NCI-H2196 treated with DMSO at 0.1 percent for 48 hours (cell line): ENCODE measurements around the gene ACOT7.
A peak's percentile ranks its signal among the peaks of the same experiment; 100 is the strongest.

Source experiments
- DNase-seq: peaks from one replicate; lab custom pipeline; 2025; ENCODE audit not compliant: unreplicated experiment; lab: John Stamatoyannopoulos, UW

ACOT7 gene

DNA sequence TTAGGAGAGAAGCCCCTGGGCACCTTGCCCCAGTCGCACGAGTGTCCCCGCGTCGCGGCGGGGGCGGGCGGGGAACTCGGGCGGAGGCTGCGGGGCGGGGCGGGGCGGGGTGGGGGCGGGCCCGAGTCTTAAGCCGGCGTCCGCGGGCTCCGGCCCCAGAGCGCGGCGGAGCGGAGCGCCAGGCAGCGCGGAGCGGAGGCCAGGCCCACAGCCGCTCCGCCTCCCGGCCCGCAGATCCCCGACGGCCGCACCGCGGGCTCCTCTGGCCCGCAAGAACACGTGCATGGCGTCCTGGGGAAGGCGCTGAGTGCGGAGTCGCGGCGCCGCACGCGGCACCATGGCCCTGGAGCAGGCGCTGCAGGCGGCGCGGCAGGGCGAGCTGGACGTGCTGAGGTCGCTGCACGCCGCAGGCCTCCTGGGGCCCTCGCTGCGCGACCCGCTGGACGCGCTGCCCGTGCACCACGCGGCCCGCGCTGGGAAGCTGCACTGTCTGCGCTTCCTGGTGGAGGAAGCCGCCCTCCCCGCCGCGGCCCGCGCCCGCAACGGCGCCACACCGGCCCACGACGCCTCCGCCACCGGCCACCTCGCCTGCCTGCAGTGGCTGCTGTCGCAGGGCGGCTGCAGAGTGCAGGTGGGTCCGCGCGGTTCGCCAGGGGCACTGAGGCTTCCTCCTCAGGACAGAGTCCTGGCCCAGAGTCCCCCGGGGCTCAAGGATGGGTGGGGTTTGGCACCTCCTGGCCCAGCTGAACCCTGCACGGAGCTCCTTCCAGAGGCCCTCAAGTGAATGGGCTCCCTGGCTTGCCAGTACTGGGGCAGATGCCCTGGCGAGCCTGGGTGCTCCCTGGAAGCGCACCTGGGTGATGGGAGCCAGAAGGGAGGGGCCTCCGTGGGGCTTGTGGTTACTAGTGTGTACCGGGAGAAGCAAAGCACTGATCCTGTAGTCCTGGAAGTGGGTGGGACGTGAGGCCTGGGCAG, 31.3 kb upstream of the ACOT7 start, which contains the start of gene ESPN:
Gene ESPN (plus strand): TSS at position 158 of the 975 bp plus-strand sequence. CDS start 180 bp downstream, at position 338.
- no peak for DNase-seq

DNA sequence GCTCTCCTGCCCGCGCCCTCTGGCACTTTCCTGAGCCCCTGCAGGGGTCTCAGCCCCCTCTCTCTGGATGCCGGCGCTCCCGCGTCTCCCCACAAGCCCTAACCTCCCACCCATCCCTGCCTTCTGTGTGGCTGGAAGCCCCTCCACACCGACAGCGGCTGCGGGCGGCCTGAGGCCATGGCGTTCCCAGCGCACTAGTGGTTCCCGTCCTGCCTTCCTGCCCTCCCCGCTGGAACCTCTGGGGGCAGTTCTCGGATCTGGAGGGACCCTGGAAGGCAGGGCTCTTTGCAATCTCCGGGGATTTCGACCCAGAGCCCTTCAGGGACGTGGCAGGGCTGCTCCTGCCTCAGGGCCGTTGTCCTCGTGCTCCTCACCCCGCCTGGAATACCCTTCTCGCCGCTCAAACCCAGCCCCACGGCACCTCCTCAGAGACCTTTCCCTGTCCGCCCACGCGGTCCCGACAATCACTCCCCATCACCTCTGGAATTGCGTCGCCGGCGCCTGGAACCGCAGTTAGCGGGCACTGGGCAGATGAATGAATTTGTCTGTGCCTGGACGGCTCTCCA, 30.5 kb upstream of the ACOT7 start:
- no peak for DNase-seq

DNA sequence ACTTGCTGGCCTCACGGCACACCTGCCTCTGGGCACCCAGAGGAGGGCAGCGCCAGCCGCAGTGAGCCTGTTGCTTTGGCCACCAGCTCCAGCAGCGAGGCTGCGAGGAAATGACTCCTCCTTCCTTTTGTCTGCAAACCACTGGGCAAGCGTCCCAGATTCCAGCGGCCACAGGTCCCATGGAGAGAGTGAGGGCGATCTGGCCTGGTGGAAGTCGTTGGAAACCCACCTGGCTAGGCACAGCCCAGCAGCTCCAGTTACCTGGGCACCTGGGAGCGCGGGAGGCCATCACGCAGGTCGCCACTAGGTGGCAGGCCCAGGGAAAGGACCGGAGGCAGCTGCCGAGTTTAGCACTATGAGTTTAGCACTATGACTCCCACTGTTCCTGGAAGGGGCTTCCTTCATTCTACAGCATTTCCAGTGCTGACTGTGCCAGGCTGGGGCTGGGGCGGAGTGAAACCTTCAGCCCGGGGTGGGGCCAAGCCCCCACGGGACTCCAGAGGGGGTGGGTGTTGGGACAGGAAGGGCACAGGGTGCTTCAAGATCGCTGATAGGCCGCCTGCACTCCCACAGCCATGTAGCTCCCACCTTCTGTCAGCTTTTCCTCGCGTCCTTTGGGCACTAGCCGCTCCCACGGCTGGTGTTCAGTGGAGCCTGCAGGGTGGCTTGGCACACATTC, 29.9 kb upstream of the ACOT7 start:
- peak; percentile 96 for DNase-seq

DNA sequence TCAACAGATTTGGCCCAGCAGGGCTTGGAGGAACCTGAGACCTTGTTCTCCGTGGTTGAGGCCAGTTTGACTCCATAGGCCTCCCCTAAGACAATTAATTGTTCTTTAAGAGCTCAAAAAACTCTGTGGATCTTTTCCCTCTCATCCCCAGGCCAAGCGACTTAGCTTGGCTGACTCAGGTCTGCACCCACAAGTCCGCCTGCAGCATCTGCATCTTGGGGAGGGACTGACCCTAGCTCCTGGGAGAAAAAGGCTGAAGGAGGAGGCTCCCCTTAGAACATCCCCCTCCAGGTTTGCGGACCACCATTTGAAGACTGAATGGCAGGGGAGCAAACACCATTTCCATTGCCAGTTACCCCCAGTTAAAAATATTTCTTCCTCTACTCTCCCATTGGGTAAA, 27.7 kb upstream of the ACOT7 start:
- no peak for DNase-seq

DNA sequence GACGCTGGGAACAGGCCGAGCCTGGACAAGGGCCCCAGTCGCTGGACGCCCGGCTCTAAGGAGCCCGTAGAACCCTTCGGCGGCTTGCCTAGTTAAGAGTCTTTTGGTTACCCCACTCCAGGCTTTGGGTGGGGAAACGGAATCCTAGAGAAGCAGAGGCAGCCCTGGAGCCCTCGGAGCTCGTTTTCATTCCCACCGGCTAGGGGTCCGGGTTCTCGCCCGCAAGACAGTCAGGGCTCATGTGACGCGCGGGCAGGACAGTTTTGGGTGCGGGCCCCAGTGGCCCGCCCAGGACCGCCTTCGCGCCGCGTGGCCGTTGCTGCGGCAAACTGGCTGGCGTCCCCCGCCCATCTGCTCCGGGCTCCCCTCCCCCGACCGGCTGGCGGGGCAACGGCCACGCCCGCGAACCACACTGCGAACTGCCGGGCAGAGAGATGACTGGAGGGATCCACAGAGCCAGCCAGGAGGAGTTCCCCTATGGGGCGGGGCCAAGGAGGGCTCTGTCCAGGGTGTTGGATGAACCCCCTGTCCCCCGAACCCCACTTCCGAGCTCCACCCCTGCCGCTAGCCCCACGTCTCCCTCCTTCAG, 27.0 kb upstream of the ACOT7 start:
- no peak for DNase-seq

DNA sequence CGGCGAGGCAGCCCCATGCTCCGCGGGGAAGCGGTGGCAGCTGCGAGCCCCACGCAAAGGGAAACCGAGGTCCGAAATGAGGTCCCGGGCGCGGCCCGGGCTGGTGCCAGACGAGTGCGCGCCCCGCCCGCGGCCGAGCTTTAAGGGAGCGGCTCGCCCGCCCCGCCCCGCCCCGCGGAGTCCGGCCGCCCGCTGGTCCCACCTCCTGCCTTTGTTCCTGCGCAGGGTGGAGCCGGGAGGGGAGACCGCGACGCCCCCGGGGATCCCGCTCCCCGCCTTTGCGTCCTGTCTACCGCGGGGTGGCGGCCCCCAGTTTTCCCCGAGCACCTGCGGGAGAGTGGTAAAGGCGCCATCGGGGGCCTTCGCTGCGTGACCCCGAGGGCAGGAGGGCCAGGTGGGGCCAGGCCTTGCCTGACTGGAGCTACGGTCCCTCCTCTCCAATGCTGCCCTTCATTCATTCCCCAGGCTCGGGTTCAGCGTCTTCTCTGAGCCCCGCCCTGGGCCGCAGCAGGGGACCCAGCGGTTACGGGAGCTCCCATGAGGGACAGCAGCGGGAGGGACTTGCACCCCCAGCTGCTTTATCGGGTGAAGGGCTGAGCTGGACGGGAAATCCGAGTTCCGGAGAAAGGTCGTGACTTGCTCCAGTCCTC, 26.4 kb upstream of the ACOT7 start, which contains the start of gene HES2:
Gene HES2 (minus strand): TSS at position 116 of the 650 bp plus-strand sequence. CDS start 99 bp downstream, at position 17.
- no peak for DNase-seq

DNA sequence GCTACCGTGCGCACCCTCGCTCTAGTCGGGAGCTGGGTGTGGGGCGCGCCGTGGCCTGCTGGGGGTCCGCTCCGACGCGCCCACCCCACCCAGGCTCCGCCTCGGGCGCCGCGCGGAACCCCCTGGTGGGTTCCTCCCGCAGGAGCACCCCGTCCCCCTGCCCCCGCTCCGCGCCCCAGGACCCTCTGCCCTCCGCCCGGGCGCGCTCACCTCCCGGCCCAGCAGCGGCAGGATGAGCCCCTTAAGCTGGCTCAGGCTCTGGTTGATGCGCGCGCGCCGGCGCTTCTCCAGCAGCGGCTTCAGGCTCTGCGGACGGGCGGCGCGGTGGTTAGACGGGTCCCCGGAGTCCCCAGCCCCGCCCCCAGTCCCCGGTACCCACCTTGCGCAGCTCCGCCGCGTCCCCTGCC, 25.8 kb upstream of the ACOT7 start:
- DNase-seq, result no peak

DNA sequence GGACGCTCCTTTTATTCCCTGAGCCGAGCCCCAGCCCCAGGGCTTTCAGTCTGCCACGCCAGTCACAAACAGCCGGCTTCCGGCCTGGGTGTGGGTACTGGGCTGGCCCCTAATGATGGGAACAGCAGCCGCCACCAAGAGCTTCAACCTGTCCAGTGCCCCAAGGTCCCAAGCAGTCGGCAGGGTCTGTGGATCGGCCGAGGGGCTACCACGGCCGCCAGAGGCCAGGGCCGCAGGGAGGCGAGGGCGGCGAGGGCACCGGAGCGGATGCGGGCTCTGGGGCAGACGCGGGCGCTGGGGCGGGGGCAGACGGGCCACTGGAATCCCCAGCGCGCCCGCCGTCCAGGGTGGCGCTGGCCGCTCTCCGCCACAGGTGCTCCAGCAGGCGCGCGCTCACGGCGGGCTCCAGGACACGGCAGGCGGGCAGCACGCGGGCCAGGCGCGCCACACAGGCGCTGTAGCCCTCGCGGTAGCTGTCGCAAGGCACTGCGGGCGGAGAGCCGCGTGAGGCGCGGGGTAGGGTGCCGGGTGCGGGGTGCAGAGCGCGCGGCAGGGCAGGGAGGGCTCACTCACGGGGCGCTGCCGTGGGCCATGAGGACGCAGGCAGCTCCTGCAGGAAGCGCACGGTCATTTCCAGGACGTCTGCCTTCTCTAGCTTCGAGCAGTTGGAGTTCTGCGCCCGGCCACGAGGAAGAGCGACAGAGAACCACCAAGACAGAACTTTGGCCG, 25.3 kb upstream of the ACOT7 start:
- no peak for DNase-seq

DNA sequence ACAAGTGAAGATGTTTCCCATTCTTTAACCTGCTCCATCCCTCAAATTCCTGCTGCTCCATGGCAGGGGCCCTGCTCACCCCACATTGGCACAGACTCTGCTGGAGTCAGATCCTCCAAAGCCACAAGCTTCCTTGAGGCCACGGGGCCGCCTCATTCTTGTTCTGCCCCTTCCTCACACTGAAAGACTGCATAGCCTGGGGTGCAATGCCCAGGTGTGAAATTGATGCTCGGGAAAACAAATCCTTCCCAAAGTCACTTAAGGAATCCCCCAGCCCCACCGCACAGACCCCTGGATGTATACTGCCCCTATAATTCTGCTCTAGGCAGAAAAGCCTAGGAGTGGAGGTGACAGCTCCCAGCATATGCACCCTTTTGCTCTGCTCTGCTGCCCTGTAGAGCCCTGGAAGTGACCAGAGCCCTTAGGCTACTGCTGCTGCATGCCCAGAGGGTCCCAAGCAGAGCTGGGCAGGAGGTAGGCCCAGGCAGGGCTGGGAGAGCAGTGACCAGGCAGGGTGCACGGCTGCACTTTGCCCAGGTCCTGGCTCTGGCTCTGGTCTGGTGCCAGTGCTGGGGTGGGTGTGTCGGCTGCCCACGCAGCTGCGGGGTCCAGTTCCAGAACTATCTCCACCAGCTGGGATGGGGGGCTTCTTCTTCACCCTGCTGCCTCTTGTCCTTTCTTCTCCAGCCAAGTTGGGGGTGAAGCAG, 24.5 kb upstream of the ACOT7 start:
- no peak for DNase-seq

DNA sequence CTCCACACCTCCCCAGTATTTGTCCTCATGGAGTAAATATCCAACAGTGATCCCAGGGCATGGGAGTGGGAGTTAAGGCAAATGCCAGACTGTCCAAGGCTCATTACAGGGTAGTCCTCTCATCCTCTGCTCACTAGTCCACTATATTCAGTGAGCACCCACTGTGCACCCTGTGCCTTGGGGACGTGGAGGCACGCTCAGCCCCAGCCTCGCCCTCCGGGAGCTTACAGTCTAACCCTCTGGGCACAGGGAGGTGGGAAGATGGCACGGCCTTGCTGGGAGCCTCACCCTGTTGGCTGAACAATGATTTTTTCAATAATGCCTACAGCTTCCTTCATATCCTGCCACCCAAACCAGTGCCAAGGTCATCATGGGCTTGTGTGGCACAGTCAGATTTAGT, 23.3 kb upstream of the ACOT7 start:
- DNase-seq, result no peak

DNA sequence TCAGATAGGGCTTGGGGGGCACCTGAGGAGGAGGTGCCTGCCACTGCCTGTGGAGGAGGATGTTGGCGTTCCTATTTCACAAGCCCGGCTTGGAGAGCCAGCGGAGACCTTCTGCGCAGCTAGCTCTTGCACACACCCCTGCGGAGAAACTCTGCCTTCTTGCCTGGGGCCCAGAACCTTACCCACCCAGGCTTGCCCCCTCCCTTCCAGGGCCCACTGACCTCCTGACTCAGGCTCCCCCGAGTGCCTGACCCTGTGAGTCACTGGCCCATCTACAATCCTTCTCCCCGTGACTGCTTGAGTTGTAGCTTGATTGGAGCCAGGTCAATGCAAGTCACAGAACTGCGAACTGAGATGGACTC, 22.7 kb upstream of the ACOT7 start:
- no peak for DNase-seq

DNA sequence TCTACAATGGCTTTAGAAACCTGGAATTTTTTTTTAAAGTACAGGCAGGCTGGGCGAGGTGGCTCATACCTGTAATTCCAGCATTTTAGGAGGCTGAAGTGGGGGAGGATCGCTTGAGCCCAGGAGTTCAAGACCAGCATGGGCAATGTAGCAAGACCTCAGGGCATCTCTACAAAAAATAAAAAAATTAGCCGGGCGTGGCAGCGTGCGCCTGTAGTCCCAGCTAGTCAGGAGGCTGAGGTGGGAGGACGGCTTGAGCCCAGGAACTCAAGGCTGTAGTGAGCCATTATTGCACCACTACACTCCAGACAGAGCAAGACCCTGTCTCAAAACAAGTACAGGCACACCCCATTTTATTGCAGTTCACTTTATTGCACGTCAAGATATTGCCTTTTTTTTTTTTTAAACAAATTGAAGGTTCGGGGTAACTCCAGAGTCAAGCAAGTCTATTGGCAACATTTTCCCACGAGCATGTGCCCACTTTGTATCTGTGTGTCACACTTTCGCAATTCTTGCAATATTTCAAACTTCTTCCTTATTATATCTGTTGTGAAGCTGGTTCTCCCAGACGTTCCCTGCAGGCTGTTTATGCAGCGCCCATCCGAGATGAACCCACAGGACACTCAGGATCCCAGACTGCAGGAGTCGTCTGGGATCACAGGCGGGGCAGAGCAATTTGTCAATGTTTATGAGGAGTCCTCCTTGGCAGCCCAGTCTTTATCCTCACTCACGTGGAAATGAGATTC, 21.5 kb upstream of the ACOT7 start:
- no peak for DNase-seq

DNA sequence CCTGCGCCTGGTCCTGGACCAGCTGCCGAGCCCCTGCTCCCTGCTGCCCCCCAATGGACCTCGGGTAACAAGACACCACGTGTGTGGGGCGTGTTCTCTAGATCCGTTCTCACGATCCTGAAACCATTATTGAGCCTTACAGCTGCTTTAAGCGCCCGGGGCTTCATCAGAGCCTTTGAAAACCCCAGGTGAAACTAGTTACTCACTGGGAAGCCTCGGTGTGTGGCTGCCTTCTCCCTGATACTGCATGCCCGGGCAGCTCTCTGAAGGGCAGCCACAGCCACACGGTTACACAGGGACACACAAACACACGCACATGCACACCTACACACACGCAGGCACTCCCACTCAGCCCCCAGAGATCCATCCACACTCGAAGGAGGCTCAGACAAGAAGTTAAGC, 20.9 kb upstream of the ACOT7 start:
- no peak for DNase-seq

DNA sequence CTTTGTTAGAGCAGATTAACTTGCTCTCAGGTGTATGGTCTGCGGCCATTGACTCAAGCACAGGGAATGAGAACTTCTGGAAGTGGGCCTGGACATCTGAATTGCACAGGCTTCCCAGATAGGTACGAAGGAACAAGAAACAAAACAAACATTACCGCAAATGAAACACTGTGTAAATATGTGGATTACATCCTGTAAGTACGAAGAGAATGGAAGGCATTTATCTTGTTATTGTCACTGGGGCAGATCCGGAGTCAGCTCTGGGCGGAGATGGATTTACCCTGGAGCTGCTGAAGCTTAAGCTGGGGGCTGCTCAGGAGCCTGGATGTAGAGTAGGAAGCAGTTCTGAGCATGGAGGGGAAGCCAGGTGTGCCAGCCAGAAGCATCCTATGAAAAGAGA, 19.3 kb upstream of the ACOT7 start:
- peak; percentile 35 for DNase-seq

DNA sequence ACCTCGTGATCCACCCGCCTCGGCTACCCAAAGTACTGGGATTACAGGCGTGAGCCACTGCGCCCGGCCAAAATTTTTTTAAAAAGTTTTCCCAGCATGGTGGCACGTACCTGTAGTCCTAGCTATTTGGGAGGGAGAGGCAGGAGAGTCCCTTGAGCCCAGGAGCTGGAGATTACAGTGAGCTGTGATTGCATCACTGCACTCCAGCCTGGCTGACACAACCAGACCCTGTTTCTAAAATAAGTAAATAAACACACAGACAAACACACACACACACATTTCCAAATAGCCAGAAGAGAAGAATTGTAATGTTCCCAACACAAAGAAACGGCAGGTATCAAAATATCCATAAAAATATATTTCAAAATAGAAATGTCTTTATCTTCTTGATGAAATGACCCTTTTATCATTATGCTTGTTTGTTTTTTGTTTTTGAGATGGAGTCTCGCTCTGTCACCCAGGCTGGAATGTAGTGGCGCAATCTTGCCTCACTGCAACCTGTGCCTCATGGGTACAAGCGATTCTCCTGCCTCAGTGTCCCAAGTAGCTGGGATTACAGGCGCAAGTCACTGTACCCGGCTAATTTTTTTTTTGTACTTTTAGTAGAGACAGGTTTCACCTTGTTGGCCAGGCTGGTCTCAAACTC, 16.8 kb upstream of the ACOT7 start:
- no peak for DNase-seq

DNA sequence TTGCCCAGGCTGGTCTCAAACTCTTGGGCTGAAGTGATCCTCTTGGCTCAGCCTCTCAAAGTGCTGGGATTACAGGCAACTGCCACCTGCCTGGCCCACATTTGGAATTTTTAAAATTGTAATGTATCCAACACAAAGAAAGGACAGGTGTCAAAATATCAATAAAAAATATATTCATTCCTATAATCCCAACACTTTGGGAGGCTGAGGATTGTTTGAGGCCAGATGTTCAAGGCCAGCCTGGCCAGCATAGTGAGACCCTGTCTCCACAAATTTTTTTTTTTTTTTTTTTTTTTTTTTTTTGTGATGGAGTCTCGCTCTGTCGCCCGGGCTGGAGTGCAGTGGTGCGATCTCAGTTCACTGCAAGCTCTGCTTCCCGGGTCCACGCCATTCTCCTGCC, 16.2 kb upstream of the ACOT7 start:
- DNase-seq, result no peak

DNA sequence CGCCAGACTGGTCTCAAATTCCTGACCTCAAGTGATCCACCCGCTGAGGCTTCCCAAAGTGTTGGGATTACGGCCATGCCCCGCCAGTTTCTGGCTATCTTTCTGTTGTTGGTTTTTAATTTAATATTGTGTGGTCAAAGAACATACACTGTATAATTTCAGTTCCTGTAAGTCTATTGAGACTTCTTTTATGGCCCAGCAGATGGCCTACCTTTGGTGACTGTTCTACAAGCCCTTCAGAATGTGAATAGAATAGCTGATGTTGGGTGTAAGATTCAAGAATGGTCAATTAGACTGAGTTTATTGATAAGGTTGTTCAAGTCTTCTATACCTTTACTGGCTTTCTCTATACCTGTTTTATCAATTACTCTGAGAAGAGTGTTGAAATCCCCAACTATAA, 15.5 kb upstream of the ACOT7 start:
- no peak for DNase-seq

DNA sequence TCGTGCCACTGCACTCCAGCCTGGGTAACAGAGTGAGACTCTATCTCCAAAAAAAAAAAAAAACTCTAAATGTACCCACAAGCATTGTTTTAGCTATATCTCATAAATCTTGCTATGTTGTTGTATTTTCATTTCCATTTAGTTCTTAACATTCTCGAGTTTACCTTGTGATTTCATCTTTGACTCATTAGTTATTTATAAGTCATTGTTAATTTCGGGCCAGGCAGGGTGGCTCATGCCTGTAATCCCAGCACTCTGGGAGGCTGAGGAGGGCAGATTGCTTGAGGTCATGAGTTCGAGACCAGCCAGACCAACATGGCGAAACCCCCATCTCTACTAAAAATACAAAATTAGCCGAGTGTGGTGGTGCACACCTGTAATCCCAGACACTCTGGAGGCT, 14.5 kb upstream of the ACOT7 start:
- no peak for DNase-seq
